Smooth muscle cell (in vitro differentiated cells): Measurements from ENCODE around the gene MKLN1. TPM values are rescaled to one million over a fixed set of nuclear protein-coding genes. Genes with fewer than 3 reads are reported as not detected.

Experiments used
- DNase-seq: peaks from one replicate; lab custom pipeline; 2025; ENCODE audit not compliant: unreplicated experiment; lab: John Stamatoyannopoulos, UW
- H2AFZ ChIP-seq: fragments of 200-600 bp; sonication (generic); 2 replicates; pipeline ENCODE4 v1.6.0; 2016; ENCODE audit warnings: antibody characterized with exemption, low read depth, mild to moderate bottlenecking
- H3F3A ChIP-seq: fragments of 200-600 bp; sonication (generic); 2 replicates; pipeline ENCODE4 v1.6.0; 2017; ENCODE audit warnings: antibody characterized with exemption, low read depth
- H3K27ac ChIP-seq: fragments of 200-600 bp; sonication (generic); 2 replicates; pipeline ENCODE4 v1.5.1; 2016; ENCODE audit warnings: low read depth, mild to moderate bottlenecking
- H3K27me3 ChIP-seq: fragments of 200-600 bp; sonication (generic); 2 replicates; pipeline ENCODE4 v1.6.1; 2016; ENCODE audit warnings: low read depth, mild to moderate bottlenecking
- H3K36me3 ChIP-seq: fragments of 200-600 bp; sonication (generic); 2 replicates; pipeline ENCODE4 v1.5.1; 2016; ENCODE audit warnings: low read depth
- H3K4me1 ChIP-seq: fragments of 200-600 bp; sonication (generic); 2 replicates; pipeline ENCODE4 v1.5.1; 2016; ENCODE audit warnings: low read depth
- H3K4me2 ChIP-seq: fragments of 200-600 bp; sonication (generic); 2 replicates; pipeline ENCODE4 v1.6.0; 2016; ENCODE audit warnings: mild to moderate bottlenecking
- H3K4me3 ChIP-seq: fragments of 200-600 bp; sonication (generic); 2 replicates; pipeline ENCODE4 v1.5.1; 2016; ENCODE audit warnings: mild to moderate bottlenecking
- H3K79me2 ChIP-seq: fragments of 200-600 bp; sonication (generic); 2 replicates; pipeline ENCODE4 v1.6.0; 2016; ENCODE audit warnings: low read depth, mild to moderate bottlenecking
- H3K9ac ChIP-seq: fragments of 200-600 bp; sonication (generic); 2 replicates; pipeline ENCODE4 v1.6.0; 2016; ENCODE audit warnings: low read depth
- H3K9me3 ChIP-seq: fragments of 200-600 bp; sonication (generic); replicated peaks from 2 replicates; pipeline ENCODE4 v1.5.1; 2016; ENCODE audit warnings: low read depth
- H4K20me1 ChIP-seq: fragments of 200-600 bp; sonication (generic); 2 replicates; pipeline ENCODE4 v1.6.0; 2016; ENCODE audit warnings: low read depth
- WGBS: methylation state at CpG from one replicate; pipeline ENCODE4 v1.1.7; 2016; ENCODE audit warnings: low lambda C conversion rate; 5-methylcytosine and 5-hydroxymethylcytosine counted together
- polyA plus RNA-seq: library from polyadenylated mRNA; unstranded; fragments of >200 nt; fragmentation: Nextera tagmentation; extraction: Ambion mirVana; gene quantifications from 2 replicates; pipeline ENCODE4 v1.2.1, GENCODE V29; 2016
- total RNA-seq: library from RNA; depleted of rRNA; stranded (reverse); fragments of >200 nt; gene quantifications from 2 replicates; pipeline ENCODE4 v1.2.3, GENCODE V29; 2014
- TF ChIP-seq, protein P1 (sequence below): fragments of 200-600 bp; sonication (generic); IDR thresholded peaks from 2 replicates; pipeline ENCODE4 v1.5.1; 2017; ENCODE audit warnings: borderline replicate concordance, mild to moderate bottlenecking, antibody characterized with exemption; ENCODE audit not compliant: insufficient read depth, poor library complexity, severe bottlenecking

Gene MKLN1
- total and polyA plus RNA-seq, 2 experiments from 2014 or later: 26.3 to 45.3 TPM

DNA sequence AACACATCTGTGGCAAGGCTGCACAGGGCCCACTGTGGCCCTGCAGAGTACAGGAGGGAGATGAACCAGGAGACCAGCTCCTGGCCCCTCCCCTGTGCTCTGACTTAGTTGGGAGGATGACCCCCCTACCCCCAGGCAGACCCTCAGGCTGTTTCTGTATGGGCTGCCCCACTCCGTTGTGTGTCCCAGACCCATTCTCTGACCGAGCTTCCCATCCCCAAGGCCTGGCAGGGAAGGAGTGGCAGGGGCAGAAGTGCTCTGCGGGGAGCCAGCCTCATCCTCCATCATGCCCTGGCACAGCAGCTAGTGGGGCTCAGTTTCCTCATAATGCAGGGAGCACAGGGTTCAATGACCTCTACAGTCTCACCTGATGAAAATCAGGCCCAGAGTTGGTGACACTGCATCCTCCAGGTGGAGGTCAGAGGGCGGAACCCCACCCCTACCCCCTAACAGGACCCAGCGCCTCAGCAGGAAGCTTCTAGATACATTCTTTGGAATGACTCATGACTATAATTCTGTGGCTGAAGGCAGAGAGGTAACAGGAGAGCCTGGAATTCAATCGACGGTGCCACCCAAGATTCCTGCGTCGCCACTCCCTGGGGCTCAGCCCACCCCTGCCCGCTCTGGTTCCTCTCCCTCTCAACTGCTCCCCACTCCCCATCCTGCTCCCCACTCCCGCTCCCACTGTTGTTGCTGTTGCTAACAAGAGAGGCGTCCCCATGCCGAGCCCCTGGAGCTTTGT, 210.6 kb downstream of the MKLN1 start:
- Histone ChIP-seq H3K79me2 (peaks cover under 1% of the 10 kb centered on the region), H3K27me3 (no peaks in the 10 kb centered on the region), H2AFZ (no peak overlapping the region), H3K36me3 (no peaks in the 10 kb centered on the region), H3K27ac (no peak overlapping the region), H3K4me3 (no peak overlapping the region), H3K9ac (peak overlapping the region; percentile 40), H3K4me2 (no peak overlapping the region), H4K20me1 (no peaks in the 10 kb centered on the region), H3K4me1 (peaks cover 19% of the 10 kb centered on the region), H3F3A (no peaks in the 10 kb centered on the region), H3K9me3 (no peaks in the 10 kb centered on the region)
- TF ChIP-seq, protein P1, sequence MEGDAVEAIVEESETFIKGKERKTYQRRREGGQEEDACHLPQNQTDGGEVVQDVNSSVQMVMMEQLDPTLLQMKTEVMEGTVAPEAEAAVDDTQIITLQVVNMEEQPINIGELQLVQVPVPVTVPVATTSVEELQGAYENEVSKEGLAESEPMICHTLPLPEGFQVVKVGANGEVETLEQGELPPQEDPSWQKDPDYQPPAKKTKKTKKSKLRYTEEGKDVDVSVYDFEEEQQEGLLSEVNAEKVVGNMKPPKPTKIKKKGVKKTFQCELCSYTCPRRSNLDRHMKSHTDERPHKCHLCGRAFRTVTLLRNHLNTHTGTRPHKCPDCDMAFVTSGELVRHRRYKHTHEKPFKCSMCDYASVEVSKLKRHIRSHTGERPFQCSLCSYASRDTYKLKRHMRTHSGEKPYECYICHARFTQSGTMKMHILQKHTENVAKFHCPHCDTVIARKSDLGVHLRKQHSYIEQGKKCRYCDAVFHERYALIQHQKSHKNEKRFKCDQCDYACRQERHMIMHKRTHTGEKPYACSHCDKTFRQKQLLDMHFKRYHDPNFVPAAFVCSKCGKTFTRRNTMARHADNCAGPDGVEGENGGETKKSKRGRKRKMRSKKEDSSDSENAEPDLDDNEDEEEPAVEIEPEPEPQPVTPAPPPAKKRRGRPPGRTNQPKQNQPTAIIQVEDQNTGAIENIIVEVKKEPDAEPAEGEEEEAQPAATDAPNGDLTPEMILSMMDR: no peak
- DNase-seq: no peak
- 81% methylated on average over 13 of the region's 13 CpGs for WGBS

DNA sequence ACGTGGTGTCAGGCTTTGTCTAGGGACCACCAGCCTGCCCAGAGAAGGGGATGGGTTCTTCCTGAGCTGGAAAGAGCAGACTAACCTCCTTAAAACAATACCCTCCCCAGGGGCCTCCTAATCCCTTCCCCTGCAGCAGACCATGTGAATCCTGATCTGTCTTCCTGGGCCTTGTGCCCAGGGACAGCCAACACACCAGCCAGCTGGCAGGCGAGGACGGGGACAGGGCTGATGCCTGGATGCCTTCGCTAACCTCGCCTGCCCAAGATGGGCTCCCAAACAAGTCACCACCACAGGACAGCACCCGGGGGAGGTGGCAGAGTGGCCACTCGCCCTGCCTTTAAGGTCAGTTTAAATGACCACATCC, 211.1 kb downstream of the MKLN1 start:
- no peaks in the 10 kb centered on the region for H3K9me3 ChIP-seq
- TF ChIP-seq, protein P1: no peak
- H3F3A ChIP-seq: no peaks in the 10 kb centered on the region
- DNase-seq: no peak
- H3K4me2 ChIP-seq: no peak overlapping the region
- H3K4me1 ChIP-seq: peaks cover 19% of the 10 kb centered on the region
- H2AFZ ChIP-seq: no peak overlapping the region
- H3K4me3 ChIP-seq: no peak overlapping the region
- no peak overlapping the region for H3K27ac ChIP-seq
- H3K27me3 ChIP-seq: no peaks in the 10 kb centered on the region
- WGBS: 92% methylated on average over 7 of the region's 7 CpGs
- H3K9ac ChIP-seq: peak overlapping the region; percentile 40
- no peaks in the 10 kb centered on the region for H4K20me1 ChIP-seq
- peaks cover 3% of the 10 kb centered on the region for H3K79me2 ChIP-seq
- no peaks in the 10 kb centered on the region for H3K36me3 ChIP-seq

DNA sequence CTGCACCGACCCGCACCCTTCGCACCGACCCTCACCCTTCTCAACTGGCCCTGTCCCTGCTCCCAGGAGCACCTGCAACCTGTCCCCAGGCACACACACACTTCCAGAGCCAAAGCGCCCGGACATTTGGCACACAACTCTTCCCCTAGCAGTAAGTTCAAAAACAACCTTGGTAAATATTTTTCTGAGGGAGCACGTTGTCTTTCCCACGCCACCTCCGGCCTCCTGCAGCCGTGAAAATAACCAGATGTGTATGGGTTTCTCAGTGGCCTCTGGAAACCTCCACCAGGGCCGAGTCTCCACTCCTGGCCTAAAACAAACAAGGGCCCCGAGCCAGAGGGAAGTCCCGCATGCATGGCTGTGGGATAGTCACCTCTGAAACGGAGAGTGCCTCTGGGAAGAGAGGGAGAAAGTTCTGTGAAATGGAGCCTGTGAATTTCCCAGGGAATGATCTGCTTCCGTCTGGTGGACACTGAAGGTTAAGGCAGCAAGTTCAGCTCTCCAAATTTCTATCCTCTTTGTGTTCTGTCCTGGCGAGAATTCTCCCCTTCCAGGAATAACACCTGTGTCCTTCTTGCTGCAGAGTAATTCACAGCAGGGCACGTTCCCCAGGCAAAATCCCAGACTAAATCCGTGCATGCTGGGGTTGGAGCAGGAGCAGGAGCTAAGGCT, 213.0 kb downstream of the MKLN1 start:
- no peak overlapping the region for H3K4me2 ChIP-seq
- WGBS: 69% methylated on average over 18 of the region's 18 CpGs
- H3F3A ChIP-seq: no peaks in the 10 kb centered on the region
- H4K20me1 ChIP-seq: no peaks in the 10 kb centered on the region
- peaks cover 3% of the 10 kb centered on the region for H3K79me2 ChIP-seq
- no peak for DNase-seq
- no peak overlapping the region for H3K9ac ChIP-seq
- H3K27me3 ChIP-seq: no peaks in the 10 kb centered on the region
- peaks cover 19% of the 10 kb centered on the region for H3K4me1 ChIP-seq
- H3K9me3 ChIP-seq: no peaks in the 10 kb centered on the region
- TF ChIP-seq, protein P1: no peak
- H3K4me3 ChIP-seq: no peak overlapping the region
- H3K27ac ChIP-seq: no peak overlapping the region
- H3K36me3 ChIP-seq: no peaks in the 10 kb centered on the region
- no peak overlapping the region for H2AFZ ChIP-seq
